COLO668 (cell line): ENCODE results near the gene WDR72.
A peak's percentile ranks its signal among the peaks of the same experiment; 100 is the strongest.
"Not testable (repeated sequence)": the region's sequence is repeated elsewhere in the genome, so short reads cannot be mapped to it uniquely, and the experiment has no call there.

ENCODE experiments used
- DNase-seq: peaks from one replicate; lab custom pipeline; 2025; ENCODE audit not compliant: unreplicated experiment; lab: John Stamatoyannopoulos, UW

The WDR72 gene

GRCh38 chr15:53759411-53759931 is at the start of gene WDR72:
TSS of gene WDR72 (minus strand) at chr15:53759663. CDS start at chr15:53733149, 26,514 bp downstream.
- DNase-seq, result no peak

DNA sequence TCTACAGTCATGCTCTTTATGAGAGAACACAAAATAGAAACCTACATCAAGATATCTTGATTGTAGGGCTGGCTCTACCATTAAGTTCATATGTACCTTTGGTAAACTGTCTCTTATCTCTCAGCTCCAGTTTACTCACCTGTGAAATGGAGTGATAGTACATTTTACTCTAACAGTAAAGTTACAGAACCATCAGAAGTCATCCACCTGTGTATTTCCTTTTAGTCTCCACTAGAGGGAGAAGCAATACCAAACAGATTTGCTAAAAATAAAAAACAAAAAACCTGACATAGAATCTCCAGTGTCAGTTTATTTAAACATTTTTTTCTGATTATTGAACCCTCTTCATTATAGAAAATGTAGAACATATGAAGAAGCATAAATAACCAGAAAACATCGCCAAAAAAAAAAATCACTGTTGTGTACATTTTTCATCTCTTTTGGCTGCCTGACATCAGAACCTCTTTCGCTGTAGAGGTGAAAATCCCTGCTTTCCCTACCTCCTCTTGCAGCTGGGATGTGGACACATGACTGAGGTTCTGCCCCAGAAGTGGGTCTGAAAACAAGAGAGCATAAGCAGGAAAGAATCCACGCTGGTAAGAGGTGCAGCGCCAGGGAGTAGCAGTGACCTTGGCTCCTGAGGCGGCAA is 48.7 kb upstream of the WDR72 start:
- DNase-seq, result no peak

GRCh38 chr15:53807501-53807900 is 48.0 kb upstream of the WDR72 start:
- no peak for DNase-seq

DNA sequence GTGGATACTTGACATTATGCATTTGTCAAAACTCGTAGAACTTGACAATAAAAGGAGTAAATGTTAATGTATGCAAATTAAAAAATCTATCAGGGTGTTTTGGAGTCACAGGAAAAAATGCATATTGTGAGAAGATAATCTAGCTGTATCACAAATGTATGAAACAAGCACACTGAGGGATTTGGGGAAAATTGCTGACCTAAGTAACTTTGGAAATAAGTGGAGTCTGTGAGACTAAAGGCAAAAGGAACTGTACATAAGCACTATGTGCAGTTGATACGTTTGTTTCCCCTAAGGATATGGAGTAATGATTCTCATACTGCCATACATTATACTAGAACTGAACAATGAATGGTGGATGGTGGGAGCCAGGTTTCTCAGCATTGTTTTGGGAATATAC is 43.2 kb upstream of the WDR72 start:
- no peak for DNase-seq

GRCh38 chr15:53791581-53791980 is 32.1 kb upstream of the WDR72 start:
- DNase-seq, result no peak

DNA sequence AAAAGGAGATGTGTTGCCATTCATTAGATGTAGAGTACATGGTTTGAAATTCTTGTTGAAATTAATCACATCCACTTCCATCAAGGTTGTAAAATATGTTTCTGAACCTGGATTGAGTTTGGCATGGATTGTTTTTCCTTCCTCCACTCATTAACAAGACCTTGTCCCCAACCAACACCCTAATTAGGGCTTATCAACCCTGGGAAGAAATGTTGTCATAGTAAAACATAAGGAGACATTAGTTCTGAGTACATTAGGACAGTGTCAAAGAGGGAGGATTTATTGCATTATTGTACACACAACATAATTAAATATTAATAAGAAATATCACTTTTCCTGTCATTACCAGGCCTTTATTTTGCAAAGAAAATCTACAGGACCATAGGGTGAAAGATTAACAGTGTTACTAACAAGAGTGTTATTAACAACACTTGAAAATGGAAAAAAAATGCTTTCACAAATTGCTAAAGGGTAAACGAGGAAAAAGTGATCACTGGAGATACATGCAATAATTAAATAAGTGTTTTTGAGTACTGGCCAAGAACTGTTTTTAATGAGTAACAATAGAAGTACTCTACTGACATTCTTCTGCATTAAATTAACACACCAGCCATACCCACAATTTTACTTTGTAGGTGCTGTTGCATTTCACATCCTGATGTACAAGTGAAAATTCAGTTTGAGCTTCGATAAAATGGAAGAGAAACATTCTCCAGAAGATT is 30.4 kb upstream of the WDR72 start:
- no peak for DNase-seq

- DNase-seq, result no peak
Observed at GRCh38 chr15:53786401-53786800, 26.9 kb upstream of the WDR72 start.

GRCh38 chr15:53785241-53785640 is 25.8 kb upstream of the WDR72 start:
- not testable (repeated sequence) for DNase-seq

GRCh38 chr15:53762916-53763315 is 3.5 kb upstream of the WDR72 start:
- DNase-seq, result no peak

- DNase-seq, result no peak
Observed at GRCh38 chr15:53758412-53758811, 1.1 kb downstream of the WDR72 start.

DNA sequence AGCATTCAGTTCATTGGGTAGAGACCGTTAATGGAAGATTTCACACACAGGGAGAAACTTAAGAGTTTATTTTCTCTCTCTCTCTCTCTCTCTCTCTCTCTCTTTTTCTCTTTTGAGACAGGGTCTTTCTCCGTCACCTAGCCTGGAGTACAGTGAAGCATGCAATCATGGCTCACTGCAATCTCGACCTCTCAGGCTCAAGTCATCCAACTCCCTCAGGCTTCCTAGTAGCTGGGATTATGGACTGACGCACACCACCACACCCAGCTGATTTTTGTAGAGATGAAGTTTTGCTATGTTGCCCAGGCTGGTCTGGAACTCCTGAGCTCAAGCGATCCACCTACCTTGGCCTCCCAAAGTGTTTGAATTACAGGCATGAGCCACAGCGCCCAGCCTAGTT is 1.6 kb downstream of the WDR72 start:
- no peak for DNase-seq

DNA sequence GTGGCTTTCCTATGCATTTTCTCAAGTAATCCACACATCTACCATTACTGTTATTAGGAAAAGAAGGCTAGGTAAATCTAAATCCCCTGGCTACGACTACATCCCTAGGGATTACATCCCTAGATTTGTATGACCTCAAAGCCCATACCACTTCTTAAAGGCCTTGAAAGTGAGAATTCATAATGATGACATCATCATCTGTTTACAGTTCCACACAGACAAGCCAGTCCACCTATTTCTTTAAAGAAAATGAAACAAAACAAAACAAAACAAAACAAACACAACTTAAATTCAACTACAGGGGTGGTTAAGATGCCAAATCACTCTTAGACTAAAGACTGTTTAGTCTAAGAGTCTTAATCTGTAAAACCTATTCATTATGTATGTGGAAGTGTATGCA is 5.7 kb downstream of the WDR72 start:
- no peak for DNase-seq

GRCh38 chr15:53752406-53752805 is 7.1 kb downstream of the WDR72 start:
- DNase-seq, result no peak

- no peak for DNase-seq
Observed at GRCh38 chr15:53747501-53748068, 11.9 kb downstream of the WDR72 start.

DNA sequence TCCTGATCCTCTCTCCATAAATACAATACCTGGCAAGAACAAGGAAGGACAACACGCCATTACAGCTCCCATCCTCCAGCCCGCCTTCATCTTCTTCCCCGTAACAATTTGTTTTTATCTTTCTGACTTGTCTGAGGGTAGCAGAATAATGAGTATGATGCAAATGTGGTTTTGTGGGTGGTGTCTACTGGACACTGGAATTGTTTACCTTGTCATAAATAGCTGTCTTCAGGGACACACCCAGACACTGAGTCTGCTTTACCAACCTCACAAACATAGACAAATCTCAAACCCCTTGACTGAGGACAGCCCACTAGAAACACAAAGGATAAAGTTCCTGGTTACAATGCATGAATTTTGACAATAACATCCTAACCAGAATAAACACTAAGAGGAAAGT is 13.4 kb downstream of the WDR72 start:
- peak; percentile 23 for DNase-seq

- no peak for DNase-seq
Observed at GRCh38 chr15:53739651-53740050, 19.8 kb downstream of the WDR72 start.

- DNase-seq, result no peak
Observed at GRCh38 chr15:53739187-53739586, 20.3 kb downstream of the WDR72 start.

- DNase-seq, result no peak
Observed at GRCh38 chr15:53721334-53722087, 38.0 kb downstream of the WDR72 start.

DNA sequence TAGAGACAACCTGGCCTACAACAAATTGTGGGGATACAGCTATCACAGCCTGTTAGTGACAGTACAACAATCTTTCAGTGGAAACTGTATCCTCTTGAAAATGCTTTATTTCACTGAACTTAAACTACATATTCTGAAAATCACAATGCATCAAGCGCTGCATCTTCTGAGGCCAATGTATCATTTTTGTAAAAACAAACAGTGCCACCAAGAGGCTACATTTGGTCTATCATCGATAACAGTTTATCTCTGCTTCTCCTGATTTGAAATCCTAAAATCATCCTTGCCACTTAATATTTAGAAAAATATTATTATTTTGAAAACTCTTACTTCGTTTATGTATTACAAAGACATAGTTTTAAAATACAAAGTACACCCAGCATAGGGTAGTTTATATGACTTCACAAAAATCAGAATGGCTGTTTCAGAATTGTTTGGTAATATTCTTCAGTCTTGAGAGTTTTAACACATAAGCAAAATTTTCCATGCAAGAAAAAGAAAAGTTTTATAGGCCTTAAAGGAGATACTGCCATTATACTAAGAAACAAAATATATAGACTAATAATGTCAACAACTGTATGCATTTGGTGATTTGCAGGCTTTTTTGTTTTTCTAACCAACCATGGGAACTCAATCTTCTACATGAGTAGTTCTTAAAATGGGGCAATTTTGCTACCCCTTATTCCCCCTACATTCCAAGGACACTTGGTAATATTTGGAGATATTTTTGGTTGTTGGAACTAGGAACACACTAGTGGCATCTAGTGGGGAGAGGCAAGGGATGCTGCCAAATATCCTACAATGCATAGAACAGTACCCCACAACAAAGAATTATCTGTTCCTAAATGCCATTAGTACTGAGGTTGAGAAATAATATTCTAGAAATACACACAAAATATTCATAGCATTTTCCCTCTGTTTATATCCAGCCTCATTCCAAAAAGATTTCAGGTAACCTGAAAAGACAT is 42.3 kb downstream of the WDR72 start:
- DNase-seq, result no peak

DNA sequence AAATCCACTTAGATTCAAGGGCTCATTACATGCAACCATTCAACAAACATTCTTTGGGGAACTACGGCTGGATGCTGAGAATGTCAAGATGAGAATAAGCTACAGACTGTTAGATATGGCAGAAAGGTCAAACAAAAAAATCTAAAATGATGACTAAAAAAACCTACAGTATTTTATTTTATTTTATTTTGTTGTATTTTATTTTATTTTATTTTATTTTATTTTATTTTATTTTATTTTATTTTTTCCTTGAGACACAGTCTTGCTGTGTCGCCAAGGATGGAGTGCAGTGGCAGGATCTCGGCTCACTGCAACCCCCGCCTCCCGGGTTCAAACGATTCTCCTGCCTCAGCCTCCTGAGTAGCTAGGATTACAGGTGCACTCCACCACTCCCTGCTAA is 46.2 kb downstream of the WDR72 start:
- no peak for DNase-seq
